Cardiac fibroblast (primary cell): ENCODE measurements around the gene FAM111A.
A peak's percentile ranks its signal among the peaks of the same experiment; 100 is the strongest.
"Not testable (repeated sequence)": the region's sequence is repeated elsewhere in the genome, so short reads cannot be mapped to it uniquely, and the experiment has no call there.

Source experiments
- DNase-seq, 2 donors: peaks; one replicate each; pipeline versions ENCODE4 v3.0.0 to v3.0.0-alpha.2; 2010; ENCODE audit warnings: low read depth in 2 of 2
- H3K4me3 ChIP-seq, 2 donors: replicated peaks in 1 of 2; 1 replicate in 1 of 2; 2 replicates in 1 of 2; pipeline ENCODE4 v1.5.1; 2011; ENCODE audit warnings: low read depth in 2 of 2, low read length in 2 of 2, mild to moderate bottlenecking in 2 of 2, moderate library complexity in 1 of 2
- CTCF ChIP-seq: IDR thresholded peaks from one replicate; pipeline ENCODE4 v1.5.1; 2011; ENCODE audit warnings: low read depth, mild to moderate bottlenecking, low read length, inconsistent platforms

The FAM111A gene

GRCh38 chr11:59106363-59107336 lies 36.0 kb upstream of the FAM111A start, which contains the start of gene FAM111B:
FAM111B (plus strand) TSS chr11:59107237; CDS start chr11:59109626, 2,389 bp downstream.
- peak; percentile 93 for DNase-seq
- peak within 1 kb of the TSS; percentile 59 to 64 for H3K4me3 ChIP-seq
- no peak for TF ChIP-seq CTCF

GRCh38 chr11:59107721-59108120 lies 34.9 kb upstream of the FAM111A start:
- H3K4me3 ChIP-seq = peak overlapping the region in 1 of 2 donors; percentile 59
- DNase-seq = not testable (repeated sequence)

GRCh38 chr11:59112494-59112893 lies 30.2 kb upstream of the FAM111A start:
- peak in 1 of 2 donors; percentile 9 for DNase-seq
- no peak for TF ChIP-seq CTCF
- no peak overlapping the region for H3K4me3 ChIP-seq

GRCh38 chr11:59114344-59114743 lies 28.3 kb upstream of the FAM111A start:
- no peak for DNase-seq
- TF ChIP-seq CTCF = no peak

GRCh38 chr11:59115553-59115952 lies 27.1 kb upstream of the FAM111A start:
- H3K4me3 ChIP-seq = no peak overlapping the region
- TF ChIP-seq CTCF = no peak
- no peak for DNase-seq

More at GRCh38 chr11:59114344-59114743, 28.3 kb upstream of the FAM111A start:
- H3K4me3 ChIP-seq = no peak overlapping the region

- H3K4me3 ChIP-seq = no peak overlapping the region
- no peak for TF ChIP-seq CTCF
- no peak for DNase-seq
Observed at GRCh38 chr11:59117774-59118173, 24.9 kb upstream of the FAM111A start.

GRCh38 chr11:59119826-59120225 lies 22.8 kb upstream of the FAM111A start:
- no peak overlapping the region for H3K4me3 ChIP-seq
- no peak for DNase-seq
- TF ChIP-seq CTCF = no peak
